ENCODE results near the gene MIEN1. TPM values are rescaled to one million over a fixed set of nuclear protein-coding genes. Genes with fewer than 3 reads are reported as not detected.

Gene MIEN1
- total RNA-seq, 1 experiment from 2014 or later, result 50.8 TPM

- Histone ChIP-seq H2BK5ac (ENCODE audit: insufficient read length, low read length) (no peak overlapping the region), H3K18ac (ENCODE audit: insufficient read length, low read depth, low read length) (no peak overlapping the region), H3K79me1 (ENCODE audit: insufficient read depth, low read depth, low read length, poor library complexity, severe bottlenecking) (no peaks in the 10 kb centered on the region), H3K23ac (ENCODE audit: insufficient read length, low read depth, low read length) (no peak overlapping the region), H2AK5ac (ENCODE audit: insufficient read length, low read length) (no peak overlapping the region), H2AFZ (ENCODE audit: low read length) (no peak overlapping the region), H3K27ac (ENCODE audit: insufficient read length, low read depth, low read length) (no peak overlapping the region), H4K8ac (replicated peaks; ENCODE audit: insufficient read length, low read depth, low read length) (no peak overlapping the region), H2BK12ac (ENCODE audit: insufficient read length, low read depth, low read length) (no peak overlapping the region), H4K20me1 (ENCODE audit: control insufficient read depth, insufficient read depth, insufficient read length) (no peaks in the 10 kb centered on the region), H2BK120ac (ENCODE audit: low read depth, low read length, poor library complexity, severe bottlenecking) (no peak overlapping the region), H3K4ac (ENCODE audit: low read depth, low read length) (no peak overlapping the region), H2BK20ac (ENCODE audit: low read depth, low read length, poor library complexity, severe bottlenecking) (no peak overlapping the region), H3K27me3 (ENCODE audit: insufficient read depth, low read length) (no peaks in the 10 kb centered on the region), H3K9me3 (ENCODE audit: control insufficient read depth, low read depth, low read length) (no peaks in the 10 kb centered on the region), H3K14ac (ENCODE audit: insufficient read depth, low read length) (no peak overlapping the region), H3K23me2 (ENCODE audit: insufficient read length, low read depth, low read length, poor library complexity, severe bottlenecking) (peaks cover 21% of the 10 kb centered on the region), H3K4me2 (ENCODE audit: insufficient read depth, insufficient read length, low read length) (no peak overlapping the region), H3K4me1 (ENCODE audit: insufficient read depth, low read length) (peaks cover 3% of the 10 kb centered on the region; the same call in 1 of the 2 replicates), H3K56ac (ENCODE audit: insufficient read length, low read depth, low read length) (no peak overlapping the region), H4K91ac (ENCODE audit: insufficient read length, low read depth, low read length) (no peak overlapping the region), H3K79me2 (ENCODE audit: insufficient read depth, low read length) (peaks cover 2% of the 10 kb centered on the region; the same call in 1 of the 2 replicates), H3T11ph (ENCODE audit: low read length) (no peak overlapping the region), H2BK15ac (ENCODE audit: low read depth, low read length) (no peak overlapping the region), H3K9ac (ENCODE audit: extremely low read depth, insufficient read length, low read length) (no peak overlapping the region), H4K5ac (ENCODE audit: insufficient read length, low read depth, low read length) (no peak overlapping the region)
- peak overlapping the region in 2 of 3 experiments; percentile 31 to 64; a peak in 3 of 7 replicates for H3K27ac Mint-ChIP-seq
- no peak for TF ChIP-seq CTCF (conservative IDR thresholded peaks at IDR 0.05)
- peaks cover 16 to 21% of the 10 kb centered on the region in 2 experiments for H3K4me1 Mint-ChIP-seq
- no peaks in the 10 kb centered on the region for H3K9me3 Mint-ChIP-seq
- H3K4me3 Mint-ChIP-seq, result no peak overlapping the region
- no peak for DNase-seq
- H3K36me3 Mint-ChIP-seq (ENCODE audit: insufficient read depth in 1 of 3, low read depth in 3 of 3), result peaks cover 13 to 55% (median 50%) of the 10 kb centered on the region in 3 experiments; a peak in 6 of 7 replicates
- WGBS (ENCODE audit: extremely low coverage, insufficient read length, low lambda C conversion rate), result no CpG with 5 or more reads among the region's 21 CpGs
- H3K27me3 Mint-ChIP-seq (ENCODE audit: low read depth), result no peaks in the 10 kb centered on the region
These were observed 12.6 kb upstream of the MIEN1 start for GRCh38 chr17:39742856-39743436.

All from H9 (cell line).